Measurements from ENCODE around the gene CC2D2B.
"Not testable (repeated sequence)": the region's sequence is repeated elsewhere in the genome, so short reads cannot be mapped to it uniquely, and the experiment has no call there.

Gene CC2D2B

DNA sequence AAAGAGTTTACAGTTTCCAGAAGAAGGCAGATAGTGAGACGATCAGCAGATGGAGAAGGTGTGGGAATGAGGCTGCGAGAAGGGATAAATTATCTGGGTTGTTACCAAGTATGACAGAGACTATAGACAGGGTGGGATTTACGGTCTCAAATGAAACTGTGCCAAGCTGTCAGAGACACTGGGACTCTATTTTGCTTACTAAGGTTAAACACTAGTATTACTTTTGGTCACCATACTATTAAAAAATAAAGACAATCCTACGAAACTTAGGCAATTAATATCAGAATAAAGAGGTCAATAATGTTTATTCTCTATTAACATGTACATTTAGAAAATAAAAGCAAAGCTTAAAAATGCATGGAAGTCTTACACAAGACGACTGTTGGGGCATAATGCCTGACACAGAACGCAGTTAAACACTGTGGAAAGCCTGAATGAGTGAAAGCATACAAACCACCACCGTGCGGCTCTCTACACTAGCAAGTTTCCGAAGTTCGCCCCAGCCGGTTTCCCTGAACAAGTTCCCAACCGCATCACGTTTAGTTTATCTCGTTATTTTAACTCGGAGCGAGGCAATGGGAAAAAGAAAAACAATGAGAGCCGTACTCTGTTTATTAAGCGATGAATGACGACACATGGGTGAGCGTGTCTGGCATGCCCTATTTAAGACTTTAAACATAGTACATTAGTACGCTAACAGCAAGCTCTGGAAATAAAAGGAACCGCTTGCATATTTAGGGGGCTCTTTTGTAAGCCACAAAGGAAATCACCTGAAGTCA lies 909 bp upstream of the CC2D2B start:
- TF ChIP-seq PAX5 (IDR thresholded peaks at IDR 0.05; ENCODE audit: insufficient read depth, low read length, severe bottlenecking), result no peak
- no peak for TF ChIP-seq POLR2A (IDR thresholded peaks at IDR 0.05; ENCODE audit: low read depth, low read length)
- TF ChIP-seq POU2F2 (IDR thresholded peaks at IDR 0.05; ENCODE audit: low read depth, low read length), result no peak
- no peak for TF ChIP-seq SPI1 (IDR thresholded peaks at IDR 0.05; ENCODE audit: low read depth, low read length)
- no peak for TF ChIP-seq TAF1 (IDR thresholded peaks at IDR 0.05; ENCODE audit: low read depth, low read length)
- FAIRE-seq (no peak), DNase-seq (ENCODE audit: insufficient read length, low spot score) (peak; percentile 25)

DNA sequence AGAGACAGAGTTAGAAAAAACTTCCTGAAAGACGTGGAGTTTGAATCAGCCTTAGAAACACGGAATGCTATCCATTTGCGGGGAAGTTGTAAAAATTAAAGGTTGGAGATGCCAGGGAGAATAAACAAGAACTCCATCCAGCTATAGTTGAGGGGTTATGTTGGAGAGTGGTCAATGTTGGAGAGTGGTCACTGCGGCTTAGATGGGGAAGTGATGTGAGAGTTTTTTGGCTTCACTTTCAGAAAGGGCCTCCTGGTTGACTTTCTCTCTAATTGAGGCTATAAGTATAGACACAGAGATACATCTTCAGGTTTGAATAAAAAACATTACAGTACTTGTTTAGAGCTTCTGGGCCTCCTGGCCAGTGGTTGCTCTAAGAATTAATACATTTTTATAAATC lies 675 bp downstream of the CC2D2B start:
- TF ChIP-seq SPI1 (IDR thresholded peaks at IDR 0.05; ENCODE audit: low read depth, low read length), result peak; percentile 30
- no peak for TF ChIP-seq POLR2A (IDR thresholded peaks at IDR 0.05; ENCODE audit: low read depth, low read length)
- no peak for FAIRE-seq
- no peak for DNase-seq (ENCODE audit: insufficient read length, low spot score)

DNA sequence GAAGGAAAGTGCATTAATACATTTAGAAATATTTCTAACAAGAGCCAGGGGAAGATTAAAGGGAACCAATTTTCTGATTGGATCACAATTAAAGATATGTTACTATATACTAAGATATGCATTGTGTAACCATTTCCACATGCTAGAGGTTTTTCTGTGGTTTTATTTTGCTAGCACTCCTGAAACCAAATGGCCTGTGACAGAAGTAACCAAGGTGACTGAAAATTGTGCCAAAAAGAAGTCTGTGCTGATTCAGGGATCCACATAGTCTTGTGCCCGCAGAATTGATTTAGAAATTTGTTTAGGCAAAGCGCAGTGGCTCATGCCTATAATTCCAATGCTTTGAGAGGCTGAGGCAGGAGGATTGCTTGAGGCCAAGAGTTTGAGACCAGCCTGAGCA lies 1.8 kb downstream of the CC2D2B start:
- DNase-seq (ENCODE audit: insufficient read length, low spot score) (no peak), FAIRE-seq (peak; percentile 40)
- TF ChIP-seq PAX5 (IDR thresholded peaks at IDR 0.05; ENCODE audit: insufficient read depth, low read length, severe bottlenecking) (no peak), POLR2A (IDR thresholded peaks at IDR 0.05; ENCODE audit: low read depth, low read length) (no peak), SPI1 (IDR thresholded peaks at IDR 0.05; ENCODE audit: low read depth, low read length) (no peak), POU2F2 (IDR thresholded peaks at IDR 0.05; ENCODE audit: low read depth, low read length) (no peak), POLR2AphosphoS5 (IDR thresholded peaks at IDR 0.05; ENCODE audit: low read depth, low read length) (no peak), TAF1 (IDR thresholded peaks at IDR 0.05; ENCODE audit: low read depth, low read length) (no peak)

DNA sequence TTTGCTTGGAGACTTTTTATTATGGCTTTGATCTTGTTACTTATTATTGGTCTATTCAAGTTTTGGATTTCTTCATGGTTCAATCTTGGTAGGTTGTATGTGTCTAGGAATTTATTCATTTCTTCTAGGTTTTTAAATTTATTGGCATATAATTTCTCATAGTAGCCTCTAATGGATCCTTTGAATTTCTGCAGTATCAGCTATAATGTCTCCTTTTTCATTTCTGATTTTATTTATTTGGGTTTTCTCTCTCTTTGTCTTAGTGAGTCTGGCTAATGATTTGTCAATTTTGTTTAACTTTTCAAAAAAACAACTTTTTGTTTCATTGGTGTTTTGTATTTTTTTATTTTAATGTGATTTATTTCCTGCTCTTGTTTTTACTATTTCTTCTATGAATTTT lies 8.3 kb downstream of the CC2D2B start:
- FAIRE-seq; DNase-seq (ENCODE audit: insufficient read length, low spot score): not testable (repeated sequence)

DNA sequence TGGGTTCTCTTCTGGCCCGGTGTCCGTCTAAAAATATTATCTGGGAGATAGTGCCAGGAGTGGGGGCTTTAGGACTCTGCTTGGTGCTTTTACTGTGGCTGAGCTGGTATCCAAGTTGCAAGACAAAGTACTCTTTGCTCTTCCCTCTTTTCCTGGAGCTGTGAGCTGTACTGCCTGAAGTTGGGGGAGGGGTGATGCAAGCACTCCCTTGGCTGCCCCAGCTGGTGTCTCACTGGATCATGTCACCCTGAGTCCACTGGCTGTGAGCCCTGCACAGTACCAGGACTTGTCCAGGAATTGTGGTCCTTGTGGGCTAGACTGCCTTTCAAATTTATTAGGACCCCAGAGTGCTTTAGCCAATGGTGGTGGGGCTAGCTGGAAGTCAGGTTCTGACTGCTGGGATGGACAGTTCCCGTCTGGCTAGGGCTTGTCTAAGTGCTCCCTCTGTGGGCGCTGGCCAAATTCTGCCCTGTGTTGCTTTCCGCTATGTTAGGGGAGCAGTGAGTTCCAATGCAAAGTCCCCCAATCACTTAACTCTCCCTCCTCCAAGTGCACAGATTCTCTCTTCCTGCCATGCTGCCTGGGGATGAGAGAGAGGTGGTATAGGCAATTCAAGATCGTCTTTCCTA lies 13.1 kb downstream of the CC2D2B start:
- TF ChIP-seq PAX5 (IDR thresholded peaks at IDR 0.05; ENCODE audit: insufficient read depth, low read length, severe bottlenecking) (no peak), POLR2A (IDR thresholded peaks at IDR 0.05; ENCODE audit: low read depth, low read length) (no peak), POLR2AphosphoS5 (IDR thresholded peaks at IDR 0.05; ENCODE audit: low read depth, low read length) (no peak), POU2F2 (IDR thresholded peaks at IDR 0.05; ENCODE audit: low read depth, low read length) (no peak), TAF1 (IDR thresholded peaks at IDR 0.05; ENCODE audit: low read depth, low read length) (no peak), SPI1 (IDR thresholded peaks at IDR 0.05; ENCODE audit: low read depth, low read length) (no peak)
- DNase-seq (ENCODE audit: insufficient read length, low spot score) (no peak), FAIRE-seq (no peak)

DNA sequence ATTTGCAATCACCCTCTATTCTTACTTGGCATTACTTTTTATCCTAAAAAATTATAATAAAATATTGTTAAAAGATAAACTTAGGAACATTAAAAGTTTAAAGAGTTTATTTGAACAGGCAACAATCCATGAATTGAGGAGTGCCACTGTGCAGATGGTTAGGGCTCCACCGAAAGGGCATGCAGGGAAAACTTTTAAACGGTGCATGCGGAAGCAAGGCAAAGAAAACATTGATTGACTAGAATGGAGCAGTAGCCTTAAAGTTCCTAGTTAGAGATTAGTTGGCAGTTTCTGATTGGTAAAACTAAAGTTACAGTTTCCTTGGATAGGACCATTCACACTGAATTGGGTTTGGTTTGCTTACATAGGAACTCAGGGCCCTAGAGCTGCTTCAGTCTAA lies 17.3 kb downstream of the CC2D2B start:
- TF ChIP-seq POLR2AphosphoS5 (IDR thresholded peaks at IDR 0.05; ENCODE audit: low read depth, low read length), result no peak
- TF ChIP-seq PAX5 (IDR thresholded peaks at IDR 0.05; ENCODE audit: insufficient read depth, low read length, severe bottlenecking), result no peak
- no peak for TF ChIP-seq POLR2A (IDR thresholded peaks at IDR 0.05; ENCODE audit: low read depth, low read length)
- TF ChIP-seq POU2F2 (IDR thresholded peaks at IDR 0.05; ENCODE audit: low read depth, low read length), result no peak
- no peak for TF ChIP-seq SPI1 (IDR thresholded peaks at IDR 0.05; ENCODE audit: low read depth, low read length)
- no peak for TF ChIP-seq TAF1 (IDR thresholded peaks at IDR 0.05; ENCODE audit: low read depth, low read length)
- DNase-seq (ENCODE audit: insufficient read length, low spot score), result no peak
- FAIRE-seq, result no peak

DNA sequence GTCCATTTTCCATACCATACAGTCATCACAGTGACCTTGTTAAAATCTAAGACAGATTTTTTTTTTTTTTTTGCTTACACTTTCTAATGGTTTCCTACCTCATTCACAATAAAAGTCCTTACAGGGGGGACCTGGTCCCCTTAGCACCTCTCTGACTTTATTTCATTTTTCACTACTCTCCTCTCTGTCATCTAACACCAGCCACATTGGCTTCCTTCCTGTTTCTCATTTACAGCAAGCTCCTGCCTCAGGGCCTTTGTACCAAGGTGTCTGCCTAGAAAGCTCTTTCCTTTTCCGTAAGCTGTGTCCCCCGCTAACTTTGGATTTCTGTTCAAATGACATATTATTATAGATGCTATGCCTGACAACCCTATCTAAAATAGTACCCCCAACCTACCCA lies 27.7 kb downstream of the CC2D2B start:
- DNase-seq (ENCODE audit: insufficient read length, low spot score) (no peak), FAIRE-seq (no peak)
- TF ChIP-seq POLR2A (IDR thresholded peaks at IDR 0.05; ENCODE audit: low read depth, low read length) (no peak), TAF1 (IDR thresholded peaks at IDR 0.05; ENCODE audit: low read depth, low read length) (no peak), SPI1 (IDR thresholded peaks at IDR 0.05; ENCODE audit: low read depth, low read length) (no peak), PAX5 (IDR thresholded peaks at IDR 0.05; ENCODE audit: insufficient read depth, low read length, severe bottlenecking) (no peak), POU2F2 (IDR thresholded peaks at IDR 0.05; ENCODE audit: low read depth, low read length) (no peak), POLR2AphosphoS5 (IDR thresholded peaks at IDR 0.05; ENCODE audit: low read depth, low read length) (no peak)

DNA sequence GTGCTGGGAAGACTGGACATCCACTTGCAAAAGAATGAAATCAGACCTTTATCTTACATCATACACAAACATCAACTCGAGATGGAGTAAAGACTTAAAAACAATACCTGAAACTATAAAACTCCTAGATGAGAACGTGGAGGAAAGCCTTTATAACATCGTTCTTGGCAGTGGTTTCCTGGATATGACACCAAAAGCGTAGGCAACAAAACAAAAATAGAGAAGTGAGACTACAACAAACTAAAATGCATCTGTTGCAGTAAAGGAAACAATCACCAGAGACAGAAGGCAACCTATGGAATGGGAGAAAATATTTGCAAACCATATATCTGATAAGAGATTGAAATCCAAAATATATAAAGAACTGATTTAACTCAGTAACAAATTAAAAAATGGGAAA lies 33.3 kb downstream of the CC2D2B start:
- DNase-seq (ENCODE audit: insufficient read length, low spot score) (no peak), FAIRE-seq (no peak)
- TF ChIP-seq POLR2A (IDR thresholded peaks at IDR 0.05; ENCODE audit: low read depth, low read length) (no peak), SPI1 (IDR thresholded peaks at IDR 0.05; ENCODE audit: low read depth, low read length) (peak; percentile 65)

DNA sequence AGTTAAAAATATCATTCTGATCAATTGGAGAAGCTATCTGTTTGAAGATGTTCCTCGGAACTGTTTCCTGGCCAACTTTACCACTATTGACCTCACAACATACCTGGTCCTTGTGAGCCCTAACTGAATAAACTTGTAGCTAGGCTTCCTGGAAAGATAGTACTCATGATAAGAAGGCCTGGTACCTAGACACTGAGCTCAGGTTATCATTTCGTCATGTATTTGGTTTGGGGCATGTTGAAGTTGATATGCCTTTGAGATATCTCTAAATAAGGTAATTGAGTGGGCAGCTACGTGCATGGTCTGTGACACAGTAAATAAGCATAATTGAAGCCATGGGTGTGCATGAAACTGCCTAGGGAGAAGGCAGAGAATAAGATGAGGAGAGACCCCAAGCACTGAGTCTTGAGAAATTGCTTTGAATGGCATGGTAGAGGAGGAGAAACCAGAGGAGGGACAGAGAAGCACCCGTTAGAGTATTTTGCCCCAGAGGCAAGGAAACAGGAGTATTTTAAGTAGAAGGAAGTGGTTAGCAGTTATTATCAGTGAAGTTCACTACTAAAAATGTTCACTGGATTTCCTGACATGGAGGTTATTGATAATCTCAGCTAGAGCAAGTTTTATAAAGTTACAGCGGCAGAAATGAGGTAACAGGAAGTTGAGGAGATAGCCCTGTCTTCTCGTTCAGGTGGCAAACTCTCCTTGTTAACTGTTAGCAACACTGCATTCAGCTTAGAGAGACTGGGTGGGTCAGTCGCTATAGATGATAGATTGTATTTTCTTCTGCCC lies 55.6 kb downstream of the CC2D2B start:
- no peak for DNase-seq (ENCODE audit: insufficient read length, low spot score)
- TF ChIP-seq TAF1 (IDR thresholded peaks at IDR 0.05; ENCODE audit: low read depth, low read length) (0 out of 2 replicates have a peak, but pooled peaks have one; percentile 22), POLR2A (IDR thresholded peaks at IDR 0.05; ENCODE audit: low read depth, low read length) (no peak), SPI1 (IDR thresholded peaks at IDR 0.05; ENCODE audit: low read depth, low read length) (no peak), PAX5 (IDR thresholded peaks at IDR 0.05; ENCODE audit: insufficient read depth, low read length, severe bottlenecking) (no peak)
- FAIRE-seq, result peak; percentile 93

DNA sequence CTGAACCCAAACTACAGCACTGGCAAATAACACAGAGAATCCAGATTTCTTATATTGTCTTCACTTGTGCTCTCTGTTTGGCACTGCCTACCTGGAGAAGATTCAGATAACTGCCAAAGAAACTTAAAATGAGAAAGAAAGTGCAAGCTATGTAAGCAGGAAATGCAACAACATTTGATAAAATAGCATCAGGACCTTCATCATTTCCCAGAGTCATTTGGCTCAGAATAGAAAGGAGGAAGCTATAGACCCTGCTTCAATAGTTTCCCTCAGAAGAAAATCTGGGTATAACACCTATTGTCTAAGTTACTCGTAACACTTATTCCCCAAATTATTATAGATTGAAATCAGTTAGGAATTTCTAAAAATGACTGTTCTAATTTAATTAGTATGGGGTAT lies 56.2 kb downstream of the CC2D2B start:
- no peak for FAIRE-seq
- no peak for DNase-seq (ENCODE audit: insufficient read length, low spot score)
- no peak for TF ChIP-seq POLR2AphosphoS5 (IDR thresholded peaks at IDR 0.05; ENCODE audit: low read depth, low read length)
